GM12878 (cell line): ENCODE measurements around the gene CD7.

ENCODE experiments used
- CHD2 ChIP-seq: IDR thresholded peaks from 2 replicates; pipeline ENCODE4 v1.6.1; 2011; ENCODE audit warnings: low read depth, low read length, improper control_type of control experiment, borderline replicate concordance
- KDM1A ChIP-seq: fragments of 200-600 bp; sonication (generic); IDR thresholded peaks from 2 replicates; pipeline ENCODE4 v1.6.1; 2016; ENCODE audit warnings: borderline replicate concordance
- POLR2A ChIP-seq: IDR thresholded peaks from 2 replicates; pipeline ENCODE4 v1.6.1; 2011; ENCODE audit warnings: low read depth, mild to moderate bottlenecking, low read length
- ZBTB11 ChIP-seq: fragments of 450-650 bp; formaldehyde crosslinking; IDR thresholded peaks from 2 replicates; pipeline ENCODE4 v1.5.0; 2022; ENCODE audit warnings: mild to moderate bottlenecking, missing genetic modification characterization

- TF ChIP-seq KDM1A (no peak), ZBTB11 (CRISPR knock-in tag) (no peak), POLR2A (no peak), CHD2 (no peak)
Observed at GRCh38 chr17:82296511-82297279, 20.7 kb downstream of the CD7 start.
